ENCODE results near the gene KANK2.

GRCh38 chr19:11138601-11139300, 58.6 kb downstream of the KANK2 start:
- no peak for TF ChIP-seq CTCF (conservative IDR thresholded peaks at IDR 0.05 in 1 of 2, IDR thresholded peaks at IDR 0.05 in 1 of 2; ENCODE audit: extremely low read depth in 1 of 2, insufficient read depth in 1 of 2, low read depth in 1 of 2, low read length in 2 of 2)
- TF ChIP-seq EZH2 (IDR thresholded peaks at IDR 0.05; ENCODE audit: borderline replicate concordance, low read length): no peak

All from mammary epithelial cell (primary cell).